GM12878 (cell line): ENCODE results near the gene METTL9. TPM values are rescaled to one million over a fixed set of nuclear protein-coding genes. Genes with fewer than 3 reads are reported as not detected.
"Not testable (repeated sequence)": the region's sequence is repeated elsewhere in the genome, so short reads cannot be mapped to it uniquely, and the experiment has no call there.

Experiments used
- ATAC-seq: fragments of 200-7000 bp; cut with Tn5 transposase; 3 replicates; pipeline ENCODE4 v1.9.1; 2020; ENCODE audit warnings: mild to moderate bottlenecking, moderate library complexity
- BruUV-seq: library from RNA; stranded (reverse); fragments of 400-500 nt; replicated peaks from 2 replicates; lab custom pipeline; 2021; lab: Mats Ljungman, UMichigan
- CTCF ChIA-PET: fragments of 300-600 bp; sonication (Branson Sonifier 250); formaldehyde crosslinking; extraction: SDS; loops from one replicate; lab custom pipeline; 2021; ENCODE audit warnings: inconsistent platforms; lab: Yijun Ruan, JAX
- POLR2A ChIA-PET: fragments of 350-600 bp; formaldehyde crosslinking; extraction: SDS; loops from one replicate; lab custom pipeline; 2021; ENCODE audit warnings: inconsistent platforms; lab: Charles Lee
- RAD21 ChIA-PET: fragments of 300-600 bp; sonication (Branson Sonifier 250); formaldehyde crosslinking; loops from one replicate; lab custom pipeline; 2023; ENCODE audit warnings: antibody characterized with exemption; ENCODE audit not compliant: unreplicated experiment; lab: Charles Lee
- SMC1A ChIA-PET: fragments of 300-600 bp; sonication (Branson Sonifier 250); formaldehyde crosslinking; loops from one replicate; lab custom pipeline; 2023; ENCODE audit not compliant: unreplicated experiment, uncharacterized antibody; lab: Charles Lee
- DNase-seq: peaks from one replicate; pipeline ENCODE4 v3.0.0-alpha.2; 2011; ENCODE audit warnings: low read depth, low spot score
- FAIRE-seq: peaks from 3 replicates; lab custom pipeline; 2011; peaks lifted over from hg19 to GRCh38; lab: Jason Lieb, UNC
- H2AFZ ChIP-seq: 2 replicates; pipeline ENCODE4 v1.6.0; 2011; ENCODE audit warnings: low read depth, low read length, control low read depth; ENCODE audit not compliant: control insufficient read depth
- H3K27ac ChIP-seq: 2 replicates; pipeline ENCODE4 v1.5.1; 2011; ENCODE audit warnings: control low read depth; ENCODE audit not compliant: control insufficient read depth, insufficient read depth
- H3K27me3 ChIP-seq, 2 experiments: replicated peaks in 1 of 2; 2 replicates each; pipeline versions ENCODE4 v1.6.0 to v1.6.1; 2011; ENCODE audit warnings: low read length in 1 of 2; ENCODE audit not compliant: control insufficient read depth in 2 of 2, insufficient read depth in 2 of 2
- H3K36me3 ChIP-seq, 2 experiments: 2 replicates each; pipeline ENCODE4 v1.5.1; 2011; ENCODE audit warnings: low read length in 1 of 2; ENCODE audit not compliant: control insufficient read depth in 2 of 2, insufficient read depth in 2 of 2
- H3K4me1 ChIP-seq: 2 replicates; pipeline ENCODE4 v1.6.1; 2011; ENCODE audit warnings: mild to moderate bottlenecking, low read length, moderate library complexity, mixed read lengths; ENCODE audit not compliant: control insufficient read depth, insufficient read depth
- H3K4me2 ChIP-seq: 2 replicates; pipeline ENCODE4 v1.6.0; 2011; ENCODE audit warnings: control low read depth; ENCODE audit not compliant: control insufficient read depth, insufficient read depth
- H3K4me3 ChIP-seq: fragments of 200-600 bp; sonication (generic); 2 replicates; pipeline ENCODE4 v1.5.1; 2016
- H3K79me2 ChIP-seq: 2 replicates; pipeline ENCODE4 v1.6.0; 2011; ENCODE audit warnings: low read length; ENCODE audit not compliant: control insufficient read depth, insufficient read depth
- H3K9ac ChIP-seq: 2 replicates; pipeline ENCODE4 v1.8.0; 2011; ENCODE audit warnings: low read length, control low read depth, mixed read lengths; ENCODE audit not compliant: control insufficient read depth, insufficient read depth
- H3K9me3 ChIP-seq: replicated peaks from 3 replicates; pipeline ENCODE4 v1.5.1; 2011; ENCODE audit warnings: mild to moderate bottlenecking, low read length; ENCODE audit not compliant: control insufficient read depth, insufficient read depth
- H4K20me1 ChIP-seq: 2 replicates; pipeline ENCODE4 v1.6.0; 2011; ENCODE audit not compliant: control insufficient read depth, insufficient read depth
- BCL11A ChIP-seq: IDR thresholded peaks from 2 replicates; pipeline ENCODE4 v1.6.1; 2011; ENCODE audit warnings: low read depth, low read length
- CHD2 ChIP-seq: IDR thresholded peaks from 2 replicates; pipeline ENCODE4 v1.6.1; 2011; ENCODE audit warnings: low read depth, low read length, improper control_type of control experiment, borderline replicate concordance
- EED ChIP-seq: sonication (generic); IDR thresholded peaks from 2 replicates; pipeline ENCODE4 v1.6.1; 2016; ENCODE audit warnings: antibody characterized with exemption, low read depth
- MYB ChIP-seq: fragments of 150-350 bp; IDR thresholded peaks from 2 replicates; pipeline ENCODE4 v1.6.1; 2014; ENCODE audit warnings: mild to moderate bottlenecking, low read depth, low read length, borderline replicate concordance
- NFXL1 ChIP-seq: fragments of 450-650 bp; IDR thresholded peaks from 2 replicates; pipeline ENCODE4 v1.6.1; 2017; ENCODE audit warnings: antibody characterized with exemption, mild to moderate bottlenecking, borderline replicate concordance
- NFYA ChIP-seq: IDR thresholded peaks from 2 replicates; pipeline ENCODE4 v1.6.1; 2011; ENCODE audit warnings: low read depth, mild to moderate bottlenecking, low read length, improper control_type of control experiment, borderline replicate concordance
- PML ChIP-seq: IDR thresholded peaks from 2 replicates; pipeline ENCODE4 v1.6.1; 2012; ENCODE audit warnings: low read length, inconsistent platforms
- POLR2A ChIP-seq: IDR thresholded peaks from 2 replicates; pipeline ENCODE4 v1.6.1; 2011; ENCODE audit warnings: low read depth, mild to moderate bottlenecking, low read length
- POLR2AphosphoS2 ChIP-seq: IDR thresholded peaks from 2 replicates; pipeline ENCODE4 v1.6.1; 2011; ENCODE audit warnings: low read depth, mild to moderate bottlenecking, low read length, improper control_type of control experiment, moderate library complexity
- SMARCA5 ChIP-seq: fragments of 450-650 bp; IDR thresholded peaks from 2 replicates; pipeline ENCODE4 v1.6.1; 2017; ENCODE audit warnings: mild to moderate bottlenecking
- ZNF622 ChIP-seq: fragments of 450-650 bp; IDR thresholded peaks from 2 replicates; pipeline ENCODE4 v1.6.1; 2017; ENCODE audit warnings: mild to moderate bottlenecking, inconsistent platforms
- ZSCAN29 ChIP-seq: fragments of 450-650 bp; IDR thresholded peaks from 2 replicates; pipeline ENCODE4 v1.6.1; 2017; ENCODE audit warnings: mild to moderate bottlenecking, moderate library complexity
- ZZZ3 ChIP-seq: IDR thresholded peaks from 2 replicates; pipeline ENCODE4 v1.6.1; 2011; ENCODE audit warnings: low read depth; ENCODE audit not compliant: control insufficient read depth, insufficient read length
- WGBS: methylation state at CpG from one replicate; pipeline ENCODE4 v1.1.6; 2016; ENCODE audit warnings: low lambda C conversion rate; ENCODE audit not compliant: insufficient replicate concordance, insufficient coverage; ENCODE audit errors: missing lambda C conversion rate; 5-methylcytosine and 5-hydroxymethylcytosine counted together
- in situ Hi-C: fragments of 300-500 bp; cut with MboI; formaldehyde crosslinking; loops from 9 replicates; pipeline ENCODE4 v1.14.3; 2018; ENCODE audit warnings: mixed read lengths
- intact Hi-C: fragments of 100-400 bp; cut with micrococcal nuclease; formaldehyde crosslinking; loops from one replicate; pipeline ENCODE4 v1.14.2; 2022; ENCODE audit not compliant: unreplicated experiment
- polyA plus RNA-seq, 11 experiments: library from polyadenylated mRNA; depleted of rRNA in 4 of 11; unstranded in 6 of 11; stranded (reverse) in 5 of 11; fragments of >200 nt; fragmentation: Nextera tagmentation in 4 of 11; fragmentation: Illumina TruSeq in 1 of 11; extraction: Ambion mirVana in 4 of 11; extraction: Trizol in 1 of 11; gene quantifications; 1 replicate in 1 of 11; 2 replicates in 10 of 11; pipeline versions ENCODE4 v1.2.1 to v1.2.3, GENCODE V29; 2011 to 2016; ENCODE audit warnings: inconsistent platforms in 2 of 11, missing spikeins in 2 of 11, low read depth in 1 of 11
- total RNA-seq, 4 experiments: library from RNA; depleted of rRNA in 3 of 4; stranded (reverse); fragments of >200 nt in 3 of 4; fragmentation: Illumina TruSeq in 1 of 4; extraction: Trizol in 1 of 4; gene quantifications; 2 replicates each; pipeline versions ENCODE4 v1.2.1 to v1.2.3, GENCODE V29; 2013 to 2021
- TF ChIP-seq, protein P1 (sequence below): IDR thresholded peaks from 2 replicates; pipeline ENCODE4 v1.6.1; 2011; ENCODE audit warnings: borderline replicate concordance, low read depth, mild to moderate bottlenecking, moderate library complexity, mixed read lengths, low read length; ENCODE audit not compliant: insufficient read depth; ENCODE audit errors: extremely low read length
- TF ChIP-seq, protein P2 (sequence below): fragments of 450-650 bp; formaldehyde crosslinking; IDR thresholded peaks from 2 replicates; pipeline ENCODE4 v1.4.0; 2022; ENCODE audit warnings: mild to moderate bottlenecking, moderate library complexity

METTL9 gene
- total and polyA plus RNA-seq, 10 of the 15 experiments (the other 5 are each of a cell fraction or from before 2014, with no cell fraction given): 19.4 to 119 (median 101) TPM

DNA sequence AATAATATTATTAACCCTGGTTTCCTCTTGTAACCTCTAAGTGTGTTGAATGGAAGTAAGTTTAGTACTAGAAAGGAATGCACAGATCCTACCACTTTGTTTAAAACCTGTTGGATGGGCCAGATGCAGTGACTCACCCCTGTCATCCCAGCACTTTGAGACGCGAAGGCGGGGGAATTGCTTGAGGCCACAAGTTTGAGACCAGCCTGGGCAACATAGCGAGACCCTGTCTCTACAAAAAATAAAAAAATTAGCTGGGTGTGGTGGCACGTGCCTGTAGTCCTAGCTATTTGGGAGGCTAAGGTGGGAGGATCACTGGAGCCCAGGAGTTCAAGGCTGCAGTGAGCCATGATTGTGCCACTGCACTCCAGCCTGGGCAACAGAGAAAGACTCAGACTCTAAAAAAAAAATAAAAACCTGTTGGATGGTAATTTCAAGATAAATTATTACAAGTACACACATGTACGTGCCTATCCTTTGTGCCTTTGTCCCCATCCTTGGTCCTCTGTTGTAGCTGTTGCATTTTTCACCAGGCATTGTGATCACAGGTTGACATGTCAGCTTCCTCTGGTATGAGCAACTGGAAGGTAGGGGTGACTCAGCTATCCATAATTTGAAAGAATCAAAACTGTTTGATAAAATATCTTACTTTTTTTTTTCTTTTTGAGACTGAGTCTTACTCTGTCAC, 30.7 kb upstream of the METTL9 start (continued):
- TF ChIP-seq, protein P1, sequence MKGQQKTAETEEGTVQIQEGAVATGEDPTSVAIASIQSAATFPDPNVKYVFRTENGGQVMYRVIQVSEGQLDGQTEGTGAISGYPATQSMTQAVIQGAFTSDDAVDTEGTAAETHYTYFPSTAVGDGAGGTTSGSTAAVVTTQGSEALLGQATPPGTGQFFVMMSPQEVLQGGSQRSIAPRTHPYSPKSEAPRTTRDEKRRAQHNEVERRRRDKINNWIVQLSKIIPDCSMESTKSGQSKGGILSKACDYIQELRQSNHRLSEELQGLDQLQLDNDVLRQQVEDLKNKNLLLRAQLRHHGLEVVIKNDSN: no peak

DNA sequence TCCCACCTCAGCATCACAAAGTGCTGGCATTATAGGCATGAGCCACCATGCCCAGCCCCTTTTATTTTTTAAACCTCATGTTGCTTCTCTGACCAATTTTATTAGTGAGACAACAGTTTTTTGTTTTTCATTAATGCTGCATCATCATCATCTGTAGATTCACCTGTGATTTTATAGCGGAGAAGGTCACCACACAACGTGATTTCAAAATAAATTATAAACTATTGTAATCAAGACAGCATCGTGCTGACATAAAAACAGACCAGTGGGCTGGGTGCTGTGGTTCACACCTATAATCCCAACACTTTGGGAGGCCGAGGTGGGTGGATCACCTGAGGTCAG, 28.7 kb upstream of the METTL9 start:
- RAD21 ChIA-PET: interaction anchor here (0.6 kb wide), 1 partner anchor 674 kb away, joined by 3 read pairs; no protein-coding TSS in a partner anchor
- intact Hi-C loops: no loop called here

DNA sequence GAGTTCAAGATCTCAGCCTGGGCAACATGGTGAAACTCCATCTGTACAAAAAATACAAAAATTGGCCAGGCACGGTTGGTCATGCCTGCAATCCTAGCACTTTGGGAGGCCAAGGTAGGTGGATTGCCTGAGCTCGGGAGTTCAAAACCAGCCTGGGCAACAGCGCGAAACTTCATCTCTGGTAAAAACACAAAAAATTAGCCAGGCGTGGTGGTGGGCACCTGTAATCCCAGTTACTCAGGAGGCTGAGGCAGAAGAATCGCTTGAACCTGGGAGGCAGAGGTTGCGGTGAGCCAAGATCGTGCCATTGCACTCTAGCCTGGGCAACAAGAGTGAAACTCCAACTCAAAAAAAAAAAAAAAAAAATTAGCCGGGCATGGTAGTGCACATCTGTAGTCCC, 25.9 kb upstream of the METTL9 start:
- ChIA-PET SMC1A (interaction anchor here (1.3 kb wide), 1 partner anchor 30 kb away, joined by 3 read pairs; no protein-coding TSS in a partner anchor), POLR2A (interaction anchor here (0.6 to 0.7 kb wide), 2 partner anchors 25 to 50 kb away, joined by 3 read pairs; no protein-coding TSS in a partner anchor), RAD21 (interaction anchor here (0.7 to 1.5 kb wide), 2 partner anchors 13 to 62 kb away, joined by 3 to 7 read pairs; no protein-coding TSS in a partner anchor), CTCF (interaction anchor here (0.6 kb wide), 1 partner anchor 736 kb away, joined by 3 read pairs; no protein-coding TSS in a partner anchor)
- H2AFZ ChIP-seq, FAIRE-seq, H3K36me3 ChIP-seq, H3K9ac ChIP-seq, H3K4me2 ChIP-seq, H3K27me3 ChIP-seq, H3K27ac ChIP-seq, DNase-seq, H3K4me3 ChIP-seq, ATAC-seq, H3K9me3 ChIP-seq, in situ Hi-C loops, BruUV-seq, H3K79me2 ChIP-seq, intact Hi-C loops, H4K20me1 ChIP-seq, H3K4me1 ChIP-seq: not testable (repeated sequence)
- WGBS: 74% methylated on average over 9 of the region's 9 CpGs

More for the DNA sequence above, 28.7 kb upstream of the METTL9 start:
- FAIRE-seq: no peak
- no peak overlapping the region for H3K9ac ChIP-seq
- no peaks in the 10 kb centered on the region for H3K79me2 ChIP-seq
- H3K36me3 ChIP-seq: no peaks in the 10 kb centered on the region
- no peaks in the 10 kb centered on the region; a peak in 1 of 4 replicates for H3K27me3 ChIP-seq
- no peak overlapping the region for H3K4me3 ChIP-seq
- H3K4me1 ChIP-seq: no peaks in the 10 kb centered on the region
- ChIA-PET SMC1A (no interaction called here), CTCF (interaction anchor here (0.6 kb wide), 1 partner anchor 748 kb away, joined by 3 read pairs; no protein-coding TSS in a partner anchor), POLR2A (interaction anchor here (0.6 kb wide), 1 partner anchor 34 kb away, joined by 3 read pairs; no protein-coding TSS in a partner anchor)
- H2AFZ ChIP-seq: no peak overlapping the region
- H3K9me3 ChIP-seq: no peaks in the 10 kb centered on the region
- no peak for TF ChIP-seq ZZZ3
- no peak for TF ChIP-seq ZSCAN29
- no peak for TF ChIP-seq BCL11A
- TF ChIP-seq NFXL1: no peak
- no peak for TF ChIP-seq NFYA
- no peak for TF ChIP-seq CHD2
- TF ChIP-seq MYB: no peak
- no peak for TF ChIP-seq SMARCA5
- no peak for TF ChIP-seq PML
- no peak for TF ChIP-seq EED
- TF ChIP-seq ZNF622: no peak
- TF ChIP-seq POLR2AphosphoS2: no peak
- TF ChIP-seq POLR2A: no peak
- TF ChIP-seq, protein P2, sequence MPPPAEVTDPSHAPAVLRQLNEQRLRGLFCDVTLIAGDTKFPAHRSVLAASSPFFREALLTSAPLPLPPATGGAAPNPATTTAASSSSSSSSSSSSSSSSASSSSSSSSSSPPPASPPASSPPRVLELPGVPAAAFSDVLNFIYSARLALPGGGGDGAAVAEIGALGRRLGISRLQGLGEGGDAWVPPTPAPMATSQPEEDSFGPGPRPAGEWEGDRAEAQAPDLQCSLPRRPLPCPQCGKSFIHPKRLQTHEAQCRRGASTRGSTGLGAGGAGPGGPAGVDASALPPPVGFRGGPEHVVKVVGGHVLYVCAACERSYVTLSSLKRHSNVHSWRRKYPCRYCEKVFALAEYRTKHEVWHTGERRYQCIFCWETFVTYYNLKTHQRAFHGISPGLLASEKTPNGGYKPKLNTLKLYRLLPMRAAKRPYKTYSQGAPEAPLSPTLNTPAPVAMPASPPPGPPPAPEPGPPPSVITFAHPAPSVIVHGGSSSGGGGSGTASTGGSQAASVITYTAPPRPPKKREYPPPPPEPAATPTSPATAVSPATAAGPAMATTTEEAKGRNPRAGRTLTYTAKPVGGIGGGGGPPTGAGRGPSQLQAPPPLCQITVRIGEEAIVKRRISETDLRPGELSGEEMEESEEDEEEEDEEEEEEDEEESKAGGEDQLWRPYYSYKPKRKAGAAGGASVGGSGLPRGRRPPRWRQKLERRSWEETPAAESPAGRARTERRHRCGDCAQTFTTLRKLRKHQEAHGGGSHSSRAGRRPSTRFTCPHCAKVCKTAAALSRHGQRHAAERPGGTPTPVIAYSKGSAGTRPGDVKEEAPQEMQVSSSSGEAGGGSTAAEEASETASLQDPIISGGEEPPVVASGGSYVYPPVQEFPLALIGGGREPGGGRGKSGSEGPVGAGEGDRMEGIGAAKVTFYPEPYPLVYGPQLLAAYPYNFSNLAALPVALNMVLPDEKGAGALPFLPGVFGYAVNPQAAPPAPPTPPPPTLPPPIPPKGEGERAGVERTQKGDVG: no peak
- H3K4me2 ChIP-seq: no peak overlapping the region
- DNase-seq: no peak
- 25% methylated on average over 4 of the region's 4 CpGs for WGBS
- H3K27ac ChIP-seq: no peak overlapping the region
- in situ Hi-C loops: no loop called here
- ATAC-seq: no peak
- BruUV-seq: no TSS peak
- H4K20me1 ChIP-seq: no peaks in the 10 kb centered on the region
